NCI-H2227 (cell line): ENCODE results near the gene JKAMP.
"Not testable (repeated sequence)": the region's sequence is repeated elsewhere in the genome, so short reads cannot be mapped to it uniquely, and the experiment has no call there.

Experiments
- DNase-seq: peaks from one replicate; lab custom pipeline; 2025; ENCODE audit not compliant: unreplicated experiment; lab: John Stamatoyannopoulos, UW

Gene JKAMP, protein sequence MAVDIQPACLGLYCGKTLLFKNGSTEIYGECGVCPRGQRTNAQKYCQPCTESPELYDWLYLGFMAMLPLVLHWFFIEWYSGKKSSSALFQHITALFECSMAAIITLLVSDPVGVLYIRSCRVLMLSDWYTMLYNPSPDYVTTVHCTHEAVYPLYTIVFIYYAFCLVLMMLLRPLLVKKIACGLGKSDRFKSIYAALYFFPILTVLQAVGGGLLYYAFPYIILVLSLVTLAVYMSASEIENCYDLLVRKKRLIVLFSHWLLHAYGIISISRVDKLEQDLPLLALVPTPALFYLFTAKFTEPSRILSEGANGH

DNA sequence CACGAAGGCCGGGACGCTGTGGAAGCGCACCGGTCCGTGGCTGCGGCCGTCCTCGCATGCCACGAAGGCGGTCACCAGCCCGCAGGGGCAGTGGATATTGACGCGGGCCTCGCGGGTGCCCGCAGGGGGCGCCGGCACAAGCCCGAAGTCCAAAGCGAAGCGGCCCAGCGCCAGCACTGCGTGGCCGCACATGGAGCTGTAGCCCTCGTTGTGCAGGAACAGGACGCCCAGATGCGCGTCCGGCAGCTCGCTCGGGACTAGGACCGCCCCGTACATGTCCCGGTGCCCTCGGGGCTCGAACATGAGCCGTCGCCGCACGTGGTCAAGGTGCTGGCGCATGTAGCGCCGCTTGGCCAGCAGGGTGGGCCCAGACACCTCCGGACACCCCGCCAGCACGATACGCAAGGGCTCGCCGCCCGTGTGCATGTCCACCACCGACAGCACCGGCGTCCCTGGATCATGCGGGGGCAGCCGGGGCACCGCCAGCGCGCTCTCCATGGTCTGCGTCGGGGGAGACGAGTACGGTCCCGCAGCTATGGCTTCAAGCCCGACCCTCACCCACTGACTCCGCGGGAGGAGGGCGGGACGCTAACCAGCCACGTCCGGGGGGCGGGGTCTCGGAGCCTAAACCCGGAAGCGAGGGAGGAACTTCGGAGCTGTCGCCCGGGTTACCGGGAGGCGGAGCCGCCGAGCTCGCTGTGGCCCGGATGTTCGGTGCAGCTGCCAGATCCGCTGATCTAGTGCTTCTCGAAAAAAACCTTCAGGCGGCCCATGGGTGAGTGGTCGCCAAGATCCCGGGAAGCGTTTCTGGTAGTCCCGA lies at the start of gene JKAMP, which contains the start of gene L3HYPDH:
JKAMP (plus strand) TSS at position 699 of the 820 bp plus-strand sequence; CDS start at position 772, 73 bp downstream.
L3HYPDH (minus strand) TSS at position 590 of the 820 bp plus-strand sequence; CDS start at position 498, 92 bp downstream.
- DNase-seq = peak; percentile 99

DNA sequence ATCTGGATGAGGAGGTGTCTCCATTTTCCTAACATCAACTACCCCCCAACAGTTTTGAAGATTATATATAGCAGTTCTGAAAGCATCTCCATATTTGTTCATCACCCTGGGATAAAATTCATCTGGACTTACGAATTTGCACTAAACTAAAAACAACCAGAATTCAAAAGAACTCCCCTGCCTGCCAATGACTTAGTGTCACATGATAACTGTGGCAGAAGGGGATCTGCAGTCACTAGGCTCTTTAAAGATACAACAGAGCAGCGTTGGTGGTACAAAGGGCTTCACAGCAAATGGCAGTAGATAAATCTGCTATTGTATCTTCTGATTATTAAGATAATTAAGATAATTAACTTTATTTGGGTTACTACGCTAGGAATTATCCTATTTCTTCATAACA lies 49.2 kb upstream of the JKAMP start:
- DNase-seq = no peak

DNA sequence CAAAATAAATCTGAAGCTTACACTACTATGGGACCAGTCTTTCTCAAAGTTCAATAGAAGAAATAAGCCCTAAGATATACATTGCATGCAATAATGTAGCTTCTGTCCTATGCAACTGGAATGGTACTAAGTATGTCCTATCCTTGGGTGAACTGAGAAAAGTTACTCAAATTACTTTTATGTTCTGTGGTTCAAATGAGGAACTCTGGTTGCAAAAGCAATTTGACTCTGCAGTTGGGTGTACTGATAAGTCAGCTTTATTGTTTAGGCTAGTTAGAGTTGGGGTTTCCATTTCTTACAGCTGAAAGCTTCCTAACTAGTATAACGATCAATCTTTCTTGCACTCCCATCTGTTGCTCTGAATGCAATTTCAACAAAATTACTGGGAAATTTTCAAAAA lies 48.3 kb upstream of the JKAMP start:
- no peak for DNase-seq

DNA sequence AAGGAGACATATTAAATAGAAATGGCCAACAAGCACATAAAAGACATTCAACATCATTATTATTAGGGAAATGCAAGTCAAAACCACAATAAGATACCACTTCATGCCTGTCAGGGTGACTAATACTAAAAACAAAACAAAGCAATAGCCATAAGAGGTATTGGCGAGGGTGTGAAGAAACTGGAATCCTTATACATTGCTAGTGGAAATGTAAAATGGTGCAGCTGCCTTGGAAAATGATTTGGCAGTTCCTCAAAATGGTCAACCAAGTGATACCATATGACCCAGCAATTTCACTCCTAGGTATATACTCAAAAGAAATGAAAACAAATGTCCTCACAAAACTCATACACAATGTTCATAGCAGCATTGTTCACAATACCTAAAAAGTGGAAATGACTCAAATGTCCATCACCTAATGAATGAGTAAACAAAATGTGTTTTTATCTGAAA lies 46.1 kb upstream of the JKAMP start:
- no peak for DNase-seq

DNA sequence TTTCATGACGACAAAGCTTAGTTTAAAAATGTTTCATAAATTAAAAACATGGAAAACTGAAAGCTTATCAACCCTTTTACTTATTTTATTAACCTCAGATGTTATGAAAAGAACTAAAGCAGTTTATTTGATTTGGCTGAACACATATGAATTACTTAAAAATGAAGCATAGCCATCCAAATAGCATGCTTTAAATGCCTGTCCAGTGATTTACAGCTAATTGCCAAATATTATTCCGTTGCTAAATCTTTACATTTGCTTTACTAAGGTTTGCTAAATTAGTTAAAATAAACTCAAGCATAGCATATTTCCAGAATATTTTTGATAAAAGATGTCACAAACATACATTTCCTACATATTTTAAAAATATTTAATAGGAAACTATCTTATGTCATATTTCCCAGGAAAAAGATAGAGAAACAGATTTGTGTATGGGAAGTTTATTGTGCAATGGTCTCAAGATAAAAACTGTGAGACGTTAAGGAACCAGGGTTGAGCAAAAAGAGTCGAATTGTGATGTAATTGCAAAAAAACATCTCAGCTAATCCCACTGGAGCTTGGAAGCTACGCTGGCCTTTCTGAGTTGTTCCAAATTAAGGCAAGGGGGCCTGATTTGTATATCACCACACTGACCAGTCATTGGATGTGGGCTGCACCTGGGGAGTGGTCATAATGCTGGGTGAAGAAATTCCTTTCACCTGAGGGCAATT lies 44.9 kb upstream of the JKAMP start:
- DNase-seq = no peak

DNA sequence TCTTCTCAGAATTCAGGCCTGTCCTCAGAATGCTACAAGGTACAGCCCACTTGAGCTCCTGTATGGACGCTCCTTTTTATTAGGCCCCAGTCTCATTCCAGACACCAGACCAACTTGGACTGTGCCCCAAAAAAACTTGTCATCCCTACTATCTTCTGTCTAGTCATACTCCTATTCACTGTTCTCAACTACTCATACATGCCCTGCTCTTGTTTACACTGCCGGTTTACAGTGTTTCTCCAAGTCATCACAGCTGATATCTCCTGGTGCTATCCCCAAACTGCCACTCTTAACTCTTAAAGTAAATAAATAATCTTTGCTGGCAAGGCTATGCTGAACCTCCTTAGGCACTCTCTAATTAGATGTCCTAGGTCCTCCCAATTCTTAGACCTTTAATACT lies 35.6 kb upstream of the JKAMP start:
- DNase-seq = not testable (repeated sequence)

DNA sequence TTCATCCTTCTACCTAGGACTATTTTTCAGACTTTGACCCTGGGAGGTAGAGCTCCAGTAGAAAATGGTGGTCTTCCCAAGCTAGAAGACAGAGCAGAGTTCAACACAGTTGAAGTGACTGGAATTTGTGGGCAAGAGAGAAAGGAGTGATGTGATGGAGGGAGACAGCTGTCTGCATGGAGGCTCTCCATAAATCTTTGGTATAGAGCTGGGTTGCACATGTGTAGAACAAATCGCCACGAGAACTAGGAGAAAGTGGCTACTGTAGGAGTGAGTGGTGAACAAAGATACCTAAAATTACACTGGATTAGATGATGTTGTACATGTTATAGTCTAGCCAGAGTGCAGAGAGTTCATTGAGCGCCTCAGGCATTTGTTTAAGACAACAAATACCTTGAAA lies 33.6 kb upstream of the JKAMP start:
- no peak for DNase-seq

DNA sequence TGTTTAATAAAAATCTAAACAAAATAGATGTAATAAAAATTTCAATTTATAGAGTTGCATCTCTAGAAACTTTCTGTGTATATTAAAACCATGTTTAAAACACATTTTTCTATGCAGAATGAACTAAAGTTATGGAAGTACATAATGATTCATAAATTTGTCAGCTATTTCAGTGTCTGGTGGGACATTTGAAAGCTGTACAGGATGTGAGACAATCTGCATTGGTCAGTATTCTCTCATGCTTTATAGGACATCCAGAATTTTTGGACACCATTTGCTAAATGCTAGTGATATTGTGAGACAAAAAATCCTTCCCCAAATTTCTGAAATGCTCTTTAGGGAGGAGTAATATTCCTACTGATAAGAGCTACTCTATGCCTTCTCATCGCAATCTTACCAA lies 32.5 kb upstream of the JKAMP start:
- no peak for DNase-seq

DNA sequence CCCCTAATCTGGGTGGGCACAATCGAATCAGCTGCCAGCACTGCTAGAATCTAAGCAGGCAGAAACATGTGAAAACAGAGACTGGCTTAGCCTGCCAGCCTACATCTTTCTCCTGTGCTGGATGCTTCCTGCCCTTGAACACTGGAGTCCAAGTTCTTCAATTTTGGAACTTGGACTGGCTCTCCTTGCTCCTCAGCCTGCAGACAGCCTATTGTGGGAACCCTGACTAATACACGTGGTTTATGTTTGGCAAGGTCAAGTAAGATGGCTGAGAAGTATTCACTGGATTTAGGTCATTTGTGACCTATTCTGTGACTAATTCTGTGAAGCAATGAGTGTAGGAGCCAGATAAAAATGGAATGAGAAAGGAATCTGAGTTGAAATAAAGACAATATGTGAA lies 30.2 kb upstream of the JKAMP start:
- DNase-seq = no peak

DNA sequence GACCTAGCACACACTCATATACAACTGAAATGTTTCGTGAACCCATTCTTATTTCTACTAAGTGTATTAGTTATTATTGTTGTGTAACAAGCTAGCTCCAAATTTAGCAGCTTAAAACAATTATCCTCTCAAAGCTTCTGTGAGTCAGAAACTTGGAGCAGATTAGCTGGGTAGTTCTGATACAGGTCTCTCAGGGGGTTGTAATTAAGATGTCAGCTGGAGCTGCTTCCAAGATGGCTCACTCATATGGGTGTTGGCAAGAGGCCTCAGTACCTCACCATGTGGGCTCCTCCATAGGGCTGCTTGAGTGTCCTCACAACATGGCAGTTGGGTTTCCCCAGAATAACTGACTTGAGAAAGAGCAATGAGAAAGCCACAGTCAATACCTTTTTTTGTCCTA lies 28.9 kb upstream of the JKAMP start:
- DNase-seq = no peak

DNA sequence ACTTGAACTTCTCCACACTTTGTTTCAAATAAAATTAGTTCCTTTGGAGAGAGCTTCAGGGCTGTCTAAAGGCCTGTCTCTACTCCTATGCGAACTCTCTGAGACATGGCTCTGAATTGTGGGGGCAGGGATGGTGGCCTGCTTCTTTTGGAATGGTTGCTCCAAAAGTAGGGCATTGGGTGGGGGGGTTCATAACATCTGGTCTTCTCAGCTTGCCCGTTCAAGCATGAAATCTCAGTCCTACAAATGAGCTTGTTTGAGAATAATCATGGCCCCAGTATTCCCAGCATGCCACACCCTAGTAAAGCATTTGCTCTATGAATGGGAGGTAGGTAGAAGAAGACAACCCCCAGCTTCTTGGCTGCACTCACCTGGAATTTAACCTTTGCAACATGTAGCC lies 25.8 kb upstream of the JKAMP start:
- DNase-seq = no peak

DNA sequence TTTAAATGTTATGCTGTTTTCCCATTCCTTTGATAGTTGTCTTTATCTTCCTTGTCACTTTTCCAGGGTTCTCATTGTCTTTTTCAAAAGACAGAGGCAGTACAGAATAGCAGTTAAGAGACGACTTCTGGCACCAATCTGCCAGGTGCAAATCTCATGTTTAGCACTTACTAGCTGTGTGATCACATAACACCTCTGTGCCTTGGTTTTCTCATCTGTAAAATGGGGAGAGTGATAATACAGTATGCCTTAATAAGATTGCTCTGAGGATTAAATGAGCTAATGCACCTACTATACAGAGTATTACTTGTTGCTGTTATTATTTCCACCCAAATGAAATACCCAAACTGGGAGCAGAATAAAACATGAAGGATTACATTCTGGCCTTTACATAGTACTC lies 23.9 kb upstream of the JKAMP start:
- DNase-seq = no peak

DNA sequence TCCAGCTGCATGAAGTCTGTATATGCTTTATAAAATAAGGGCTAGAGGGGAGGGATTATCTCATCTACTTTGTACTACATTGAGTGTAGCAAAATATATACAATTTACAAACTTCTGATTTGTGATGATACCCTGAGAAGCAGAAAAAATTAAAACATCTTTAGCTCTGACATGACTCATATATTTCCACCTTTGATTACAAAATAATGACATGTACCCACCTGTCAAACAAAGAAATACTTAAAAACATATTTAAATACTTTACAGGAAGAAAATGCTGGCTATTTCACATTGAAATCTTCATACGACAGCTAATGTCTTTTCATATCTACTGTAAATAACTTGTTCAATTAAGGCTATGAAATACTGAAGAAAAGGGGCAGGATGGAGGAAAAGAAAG lies 22.4 kb upstream of the JKAMP start:
- DNase-seq = no peak

DNA sequence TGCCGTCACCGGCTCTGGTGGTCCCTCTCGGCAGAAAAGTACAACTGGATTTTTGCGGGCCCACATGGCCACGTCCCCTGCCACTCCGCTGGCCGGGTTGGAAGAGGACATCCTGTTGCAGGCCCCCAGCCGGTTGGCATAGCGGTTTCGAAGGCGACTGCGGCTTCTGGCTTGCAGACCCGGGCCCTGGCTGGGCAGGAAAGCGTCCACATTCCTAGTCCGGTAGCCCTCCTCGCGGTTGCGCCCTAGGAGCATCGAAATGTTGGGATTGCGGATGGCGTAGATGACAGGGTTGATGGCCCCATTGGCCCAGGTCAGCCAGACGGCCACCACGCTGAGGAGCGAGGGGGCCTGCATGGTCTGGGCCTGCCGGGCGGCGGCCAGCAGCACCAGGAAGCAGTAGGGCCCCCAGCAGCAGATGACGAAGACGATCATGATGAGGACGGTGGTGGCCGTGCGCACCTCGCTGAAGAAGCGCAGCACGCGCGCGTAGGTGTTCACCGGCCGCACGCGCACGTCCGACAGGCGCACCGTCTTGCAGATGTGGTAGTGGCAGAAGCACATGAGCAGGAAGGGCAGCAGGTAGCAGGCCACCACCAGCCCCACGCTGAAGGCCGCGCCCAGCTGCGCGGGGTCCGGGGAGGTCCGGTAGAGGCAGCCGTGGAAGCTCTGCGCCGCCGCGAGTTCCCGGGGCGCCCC lies 20.4 kb upstream of the JKAMP start:
- DNase-seq = peak; percentile 59

DNA sequence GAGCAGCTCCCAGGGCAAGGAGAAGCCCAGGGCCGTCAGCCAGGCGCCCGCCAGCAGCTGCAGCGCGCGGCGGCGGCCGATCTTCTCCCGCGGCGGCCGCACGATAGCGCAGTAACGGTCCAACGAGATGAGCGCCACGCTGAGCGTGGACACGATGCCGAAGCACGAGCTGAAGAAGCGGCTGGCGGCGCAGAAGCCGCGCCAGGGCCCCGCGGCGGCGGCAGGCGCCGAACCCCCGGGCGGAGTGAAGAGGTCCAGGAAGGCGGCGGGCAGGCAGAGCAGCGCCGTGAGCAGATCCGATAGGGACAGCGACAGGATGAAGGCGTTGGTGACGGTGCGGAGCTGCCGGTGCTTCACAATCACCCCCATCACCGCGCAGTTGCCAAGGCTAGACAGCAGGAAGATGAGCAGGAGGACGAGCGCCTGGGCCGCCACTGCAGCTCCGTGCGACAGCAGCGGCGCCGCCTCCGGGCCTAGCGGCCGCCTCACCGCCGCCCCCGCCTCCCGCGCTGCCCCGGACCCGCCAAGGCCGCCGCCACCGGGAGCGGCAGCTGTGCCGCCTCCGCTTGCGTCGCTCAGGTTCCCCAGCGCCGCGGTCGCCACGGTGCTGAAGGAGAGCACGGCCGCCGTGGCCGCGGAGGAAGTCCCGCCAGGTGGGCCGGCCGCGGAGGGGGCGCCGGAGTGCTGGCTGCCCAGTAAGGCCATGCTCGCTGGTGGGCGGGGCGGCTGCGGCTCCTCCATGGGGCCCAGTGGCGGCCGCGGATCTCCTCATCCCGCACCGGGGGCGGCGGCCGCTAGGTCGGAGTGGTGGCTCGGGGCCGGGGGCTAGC lies 19.6 kb upstream of the JKAMP start:
- peak; percentile 84 for DNase-seq

DNA sequence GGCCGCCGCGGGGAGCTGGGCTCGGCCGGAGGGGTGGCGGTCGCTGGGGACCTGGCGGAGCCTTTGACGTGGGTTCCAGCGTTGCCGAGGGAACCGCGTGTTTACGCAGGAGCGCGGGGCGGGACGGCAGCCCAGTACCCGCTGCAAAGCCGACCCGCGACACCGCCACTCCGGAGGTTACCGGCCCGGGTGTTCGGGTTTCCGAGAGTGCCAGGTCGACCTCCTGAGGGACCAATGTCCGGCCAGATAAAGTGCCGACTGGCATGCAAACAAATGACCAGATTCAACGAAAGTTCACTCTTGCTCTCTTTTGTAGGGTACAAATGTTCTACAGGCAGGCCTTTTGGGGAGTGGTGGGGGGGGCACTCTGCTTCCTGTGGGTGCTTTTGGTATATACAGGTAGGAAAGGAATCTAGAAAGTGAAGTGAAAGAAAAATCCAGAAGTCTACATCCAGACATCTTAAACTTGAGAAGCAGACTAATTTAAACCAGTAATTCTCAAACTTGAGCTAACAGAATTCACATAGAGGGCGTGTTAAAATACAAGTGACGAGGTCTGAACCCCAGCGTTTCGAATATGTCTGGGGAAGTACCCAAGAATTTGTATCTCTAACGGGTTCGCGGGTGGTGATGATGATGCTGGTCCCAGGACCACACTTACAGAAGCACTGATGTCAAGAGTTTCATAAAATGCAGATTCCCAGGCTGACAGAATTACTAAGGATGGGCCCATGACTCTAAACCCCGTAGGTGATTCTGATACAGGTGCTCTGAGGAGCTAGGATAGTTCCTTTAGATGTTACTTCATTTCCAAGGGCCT lies 18.8 kb upstream of the JKAMP start, which contains the start of gene GPR135:
GPR135 (minus strand) TSS at position 65 of the 820 bp plus-strand sequence. CDS start 154 bp downstream, outside the sequence.
- DNase-seq = peak; percentile 78

DNA sequence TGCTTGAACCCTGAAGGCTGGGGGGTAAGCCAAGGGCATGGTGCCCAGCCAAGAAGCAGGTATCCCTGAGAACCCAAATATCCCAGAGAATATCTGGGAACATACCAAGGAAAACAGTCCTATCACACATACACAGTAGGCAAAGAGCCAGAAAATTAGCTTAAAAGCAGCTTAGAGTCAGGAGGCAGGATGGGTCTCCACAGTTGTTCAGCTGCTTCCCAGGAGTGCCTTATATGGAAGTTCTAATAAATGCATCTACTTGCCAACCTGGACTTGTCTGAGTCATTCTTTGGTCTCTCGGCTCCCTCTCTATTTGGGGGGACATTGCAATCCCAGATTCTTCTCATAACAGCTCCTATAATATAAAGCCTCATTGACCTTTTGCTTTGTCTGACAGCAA lies 10.1 kb upstream of the JKAMP start:
- DNase-seq = no peak

DNA sequence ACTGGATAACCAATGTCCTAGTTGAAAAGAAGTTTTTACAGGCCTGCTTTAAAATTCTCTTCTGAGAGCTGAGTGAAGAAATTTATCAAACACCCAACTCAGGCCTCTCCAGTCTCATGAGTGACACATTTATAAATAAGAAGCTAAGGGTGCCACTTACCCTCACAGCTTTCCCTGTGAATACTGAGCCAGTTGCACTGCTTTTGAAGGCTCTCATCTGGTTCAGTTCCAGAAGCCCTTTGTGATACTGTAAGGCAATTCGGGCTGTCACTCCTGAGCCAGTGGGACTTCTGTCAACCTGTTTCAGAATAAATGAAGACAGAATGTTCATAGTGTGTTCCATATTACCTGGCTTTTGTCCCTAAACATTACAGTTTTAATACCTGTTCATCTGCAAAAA lies 8.6 kb upstream of the JKAMP start:
- DNase-seq = no peak

DNA sequence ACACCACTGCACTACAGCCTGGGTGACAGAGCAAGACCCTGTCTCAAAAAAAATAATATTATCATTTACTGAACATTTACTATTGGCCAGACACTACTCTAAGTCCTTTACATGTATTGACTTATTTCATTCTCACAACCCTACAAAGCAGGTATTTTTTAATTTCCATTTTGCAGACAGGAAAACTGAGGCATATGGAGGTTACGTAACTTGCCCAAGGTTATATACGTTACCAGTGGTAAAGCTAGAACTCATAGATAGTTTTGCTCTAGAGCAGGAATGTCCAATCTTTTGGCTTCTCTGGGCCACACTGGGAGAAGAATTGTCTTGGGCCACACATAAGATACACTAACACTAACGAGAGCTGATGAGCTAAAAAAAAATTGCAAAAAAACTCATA lies 5.8 kb upstream of the JKAMP start:
- DNase-seq = no peak
